ENCODE data around the gene CCDC28B. TPM values are rescaled to one million over a fixed set of nuclear protein-coding genes. Genes with fewer than 3 reads are reported as not detected.
A peak's percentile ranks its signal among the peaks of the same experiment; 100 is the strongest.

Gene CCDC28B
- total RNA-seq, 1 experiment from 2014 or later: 10.8 TPM

GRCh38 chr1:32215629-32216480, 15.5 kb downstream of the CCDC28B start:
- intact Hi-C loops (cut with micrococcal nuclease; ENCODE audit: unreplicated experiment): no loop called here
- Histone ChIP-seq H3K9me3 (ENCODE audit: control insufficient read depth, insufficient read depth, low read depth, low read length) (no peaks in the 10 kb centered on the region), H3K27ac (ENCODE audit: low read length) (no peak overlapping the region), H3K27me3 (ENCODE audit: control insufficient read depth, insufficient read depth, low read length) (no peaks in the 10 kb centered on the region), H3K36me3 (ENCODE audit: control insufficient read depth, insufficient read depth, low read length) (no peaks in the 10 kb centered on the region; the same call in 1 of the 2 replicates), H3K4me1 (ENCODE audit: control insufficient read depth, insufficient read depth, low read length) (peaks cover 5% of the 10 kb centered on the region), H3K4me3 (ENCODE audit: low read depth in 2 of 2, low read length in 2 of 2) (no peak overlapping the region)
- no TSS peak for BruUV-seq (replicated peaks)
- ATAC-seq (peak; percentile 95), DNase-seq (ENCODE audit: low read depth, low spot score) (no peak)
- POLR2A ChIA-PET: interaction anchor here (0.6 kb wide), 2 partner anchors 88 to 179 kb away, joined by 3 read pairs; partner anchors contain the start of gene BSDC1
- no peak for TF ChIP-seq REST (IDR thresholded peaks at IDR 0.05; ENCODE audit: insufficient read depth in 1 of 2, low read depth in 2 of 2, low read length in 1 of 2)
- TF ChIP-seq, protein P1, sequence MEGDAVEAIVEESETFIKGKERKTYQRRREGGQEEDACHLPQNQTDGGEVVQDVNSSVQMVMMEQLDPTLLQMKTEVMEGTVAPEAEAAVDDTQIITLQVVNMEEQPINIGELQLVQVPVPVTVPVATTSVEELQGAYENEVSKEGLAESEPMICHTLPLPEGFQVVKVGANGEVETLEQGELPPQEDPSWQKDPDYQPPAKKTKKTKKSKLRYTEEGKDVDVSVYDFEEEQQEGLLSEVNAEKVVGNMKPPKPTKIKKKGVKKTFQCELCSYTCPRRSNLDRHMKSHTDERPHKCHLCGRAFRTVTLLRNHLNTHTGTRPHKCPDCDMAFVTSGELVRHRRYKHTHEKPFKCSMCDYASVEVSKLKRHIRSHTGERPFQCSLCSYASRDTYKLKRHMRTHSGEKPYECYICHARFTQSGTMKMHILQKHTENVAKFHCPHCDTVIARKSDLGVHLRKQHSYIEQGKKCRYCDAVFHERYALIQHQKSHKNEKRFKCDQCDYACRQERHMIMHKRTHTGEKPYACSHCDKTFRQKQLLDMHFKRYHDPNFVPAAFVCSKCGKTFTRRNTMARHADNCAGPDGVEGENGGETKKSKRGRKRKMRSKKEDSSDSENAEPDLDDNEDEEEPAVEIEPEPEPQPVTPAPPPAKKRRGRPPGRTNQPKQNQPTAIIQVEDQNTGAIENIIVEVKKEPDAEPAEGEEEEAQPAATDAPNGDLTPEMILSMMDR (IDR thresholded peaks at IDR 0.05): peak; percentile 92
- CTCF ChIA-PET: interaction anchor here (0.6 to 1.8 kb wide), 10 partner anchors 8 to 186 kb away, joined by 3 to 10 read pairs (median 3); no protein-coding TSS in a partner anchor
- in situ Hi-C loops (cut with HindIII; ENCODE audit: low pct_unique_long_range_greater_than_20kb, low sequenced_read_pairs): no loop called here

DNA sequence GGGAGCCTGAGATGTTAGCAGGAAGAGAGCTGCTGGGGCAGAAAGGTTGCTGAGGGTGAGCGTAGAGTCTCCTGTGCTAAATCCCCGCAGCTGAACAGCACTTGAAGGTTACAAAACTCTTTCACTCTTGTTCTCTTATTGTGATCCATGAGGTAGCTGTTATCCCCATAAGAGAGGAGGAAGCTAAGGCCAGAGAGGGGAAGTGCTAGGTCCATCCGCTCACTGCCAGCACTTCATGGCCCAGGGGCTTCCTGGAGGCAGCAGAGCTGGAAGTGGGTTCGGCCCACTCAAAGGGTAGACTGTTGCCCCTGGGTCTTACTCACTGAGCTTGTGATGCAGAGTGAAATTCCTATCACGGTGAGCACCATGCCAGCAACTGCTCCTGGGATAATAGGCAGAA, 16.2 kb downstream of the CCDC28B start:
- H3K9me3 ChIP-seq (ENCODE audit: control insufficient read depth, insufficient read depth, low read depth, low read length): no peaks in the 10 kb centered on the region
- in situ Hi-C loops (cut with HindIII; ENCODE audit: low pct_unique_long_range_greater_than_20kb, low sequenced_read_pairs) (no loop called here), intact Hi-C loops (cut with micrococcal nuclease; ENCODE audit: unreplicated experiment) (no loop called here)
- ChIA-PET CTCF (interaction anchor here (0.7 to 1.8 kb wide), 3 partner anchors 15 to 100 kb away, joined by 3 to 5 read pairs (median 4); no protein-coding TSS in a partner anchor), POLR2A (no interaction called here)
- H3K4me3 ChIP-seq (ENCODE audit: low read depth in 2 of 2, low read length in 2 of 2): no peak overlapping the region
- no TSS peak for BruUV-seq (replicated peaks)
- H3K27me3 ChIP-seq (ENCODE audit: control insufficient read depth, insufficient read depth, low read length): no peaks in the 10 kb centered on the region
- H3K4me1 ChIP-seq (ENCODE audit: control insufficient read depth, insufficient read depth, low read length): peaks cover 11% of the 10 kb centered on the region
- H3K27ac ChIP-seq (ENCODE audit: low read length): no peak overlapping the region
- TF ChIP-seq TCF7L2 (IDR thresholded peaks at IDR 0.05; ENCODE audit: low read depth, low read length): no peak
- ATAC-seq (no peak), DNase-seq (ENCODE audit: low read depth, low spot score) (no peak)
- no peaks in the 10 kb centered on the region; the same call in 1 of the 2 replicates for H3K36me3 ChIP-seq (ENCODE audit: control insufficient read depth, insufficient read depth, low read length)

DNA sequence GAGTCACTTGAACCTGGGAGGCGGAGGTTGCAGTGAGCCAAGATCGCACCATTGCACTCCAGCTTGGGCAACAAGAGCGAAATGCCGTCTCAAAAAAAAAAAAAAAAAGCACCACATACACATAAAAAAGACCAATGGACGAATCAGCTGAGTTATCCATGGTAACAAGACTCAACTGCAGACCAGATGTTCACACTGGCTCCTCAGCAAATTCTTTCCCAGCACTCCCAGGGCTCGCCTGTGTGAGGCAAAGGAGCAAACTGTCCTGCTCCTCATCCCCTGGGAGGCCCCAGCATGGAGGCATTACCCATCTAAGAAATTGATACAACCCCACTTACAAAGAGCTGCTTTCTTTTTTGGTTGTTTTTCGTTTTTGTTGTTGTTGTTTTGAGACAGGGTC, 18.6 kb downstream of the CCDC28B start:
- DNase-seq (ENCODE audit: low read depth, low spot score): no peak
- ATAC-seq: no peak
- Histone ChIP-seq H3K4me3 (ENCODE audit: low read depth in 2 of 2, low read length in 2 of 2) (no peak overlapping the region), H3K4me1 (ENCODE audit: control insufficient read depth, insufficient read depth, low read length) (peaks cover 18% of the 10 kb centered on the region), H3K27ac (ENCODE audit: low read length) (no peak overlapping the region), H3K27me3 (ENCODE audit: control insufficient read depth, insufficient read depth, low read length) (no peaks in the 10 kb centered on the region), H3K9me3 (ENCODE audit: control insufficient read depth, insufficient read depth, low read depth, low read length) (no peaks in the 10 kb centered on the region), H3K36me3 (ENCODE audit: control insufficient read depth, insufficient read depth, low read length) (peaks cover 3% of the 10 kb centered on the region; the same call in 1 of the 2 replicates)
- TF ChIP-seq, protein P1 (IDR thresholded peaks at IDR 0.05): no peak
- TF ChIP-seq SIN3A (IDR thresholded peaks at IDR 0.05; ENCODE audit: borderline replicate concordance, insufficient read depth, low read depth, low read length) (no peak), REST (IDR thresholded peaks at IDR 0.05; ENCODE audit: insufficient read depth in 1 of 2, low read depth in 2 of 2, low read length in 1 of 2) (no peak), TCF7L2 (IDR thresholded peaks at IDR 0.05; ENCODE audit: low read depth, low read length) (no peak), POLR2AphosphoS5 (IDR thresholded peaks at IDR 0.05; ENCODE audit: low read depth, low read length) (no peak)
- POLR2A ChIA-PET: no interaction called here
- CTCF ChIA-PET: interaction anchor here (0.6 to 0.7 kb wide), 2 partner anchors 13 to 112 kb away, joined by 5 to 7 read pairs; no protein-coding TSS in a partner anchor
- intact Hi-C loops (cut with micrococcal nuclease; ENCODE audit: unreplicated experiment) (no loop called here), in situ Hi-C loops (cut with HindIII; ENCODE audit: low pct_unique_long_range_greater_than_20kb, low sequenced_read_pairs) (no loop called here)
- BruUV-seq (replicated peaks): no TSS peak
